WERI-Rb-1 (cell line): ENCODE measurements around the gene ACAD9.
"Not testable (repeated sequence)": the region's sequence is repeated elsewhere in the genome, so short reads cannot be mapped to it uniquely, and the experiment has no call there.

Experiments used
- DNase-seq: peaks from one replicate; pipeline ENCODE4 v3.0.0-alpha.2; 2020
- H3K27ac ChIP-seq: fragments of 250-450 bp; sonication (Bioruptor Pico); 2 replicates; pipeline ENCODE4 v1.5.1; 2020; ENCODE audit warnings: mild to moderate bottlenecking, moderate library complexity
- H3K27me3 ChIP-seq: fragments of 250-450 bp; sonication (Bioruptor Pico); 2 replicates; pipeline ENCODE4 v1.5.1; 2021; ENCODE audit warnings: mild to moderate bottlenecking, low read depth, moderate library complexity; ENCODE audit not compliant: insufficient read depth, severe bottlenecking
- H3K36me3 ChIP-seq: fragments of 250-450 bp; sonication (Bioruptor Pico); 2 replicates; pipeline ENCODE4 v1.5.1; 2020; ENCODE audit warnings: mild to moderate bottlenecking, moderate library complexity
- H3K4me3 ChIP-seq: 2 replicates; pipeline ENCODE4 v1.5.1; 2011; ENCODE audit warnings: low read depth, mild to moderate bottlenecking, control low read depth, low read length
- H3K9me3 ChIP-seq: fragments of 250-450 bp; sonication (Bioruptor Pico); 2 replicates; pipeline ENCODE4 v1.5.1; 2021; ENCODE audit warnings: mild to moderate bottlenecking, moderate library complexity; ENCODE audit not compliant: severe bottlenecking
- CTCF ChIP-seq: IDR thresholded peaks from 2 replicates; pipeline ENCODE4 v1.5.1; 2011; ENCODE audit warnings: low read depth, mild to moderate bottlenecking, control low read depth, inconsistent platforms, low read length

ACAD9 gene

GRCh38 chr3:128879125-128879969, at the start of gene ACAD9:
Gene ACAD9 (plus strand): TSS chr3:128879620. CDS start chr3:128879692, 72 bp downstream.
- H3K36me3 ChIP-seq: peaks cover 18% of the 10 kb centered on the region
- no peaks in the 10 kb centered on the region for H3K9me3 ChIP-seq
- peak within 1 kb of the TSS; percentile 86 for H3K4me3 ChIP-seq
- TF ChIP-seq CTCF: no peak
- peak; percentile 98 for DNase-seq
- no peaks in the 10 kb centered on the region for H3K27me3 ChIP-seq
- peak within 1 kb of the TSS; percentile 94 for H3K27ac ChIP-seq

- H3K36me3 ChIP-seq, H3K27ac ChIP-seq, H3K27me3 ChIP-seq: not testable (repeated sequence)
Measured at GRCh38 chr3:128829925-128830625, 49.3 kb upstream of the ACAD9 start.

DNA sequence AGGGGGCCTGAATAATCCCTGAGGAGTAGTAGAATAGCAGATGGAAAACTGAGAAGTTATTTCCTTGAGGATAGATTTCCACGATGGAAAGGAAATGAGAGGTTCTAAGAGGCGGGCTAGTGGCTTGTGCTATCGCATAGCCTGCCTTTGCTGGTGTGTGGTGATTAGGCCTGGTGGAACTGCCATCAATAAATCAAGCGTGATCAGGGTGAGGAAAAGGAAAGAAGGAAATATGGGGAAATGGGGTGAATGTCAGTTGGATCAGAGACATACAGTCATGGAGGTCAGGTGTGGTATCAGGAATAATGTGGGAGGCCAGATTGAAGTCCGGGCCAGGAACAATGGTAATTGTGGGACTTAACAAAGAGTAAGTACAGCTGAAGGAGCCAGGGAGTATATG, 48.7 kb upstream of the ACAD9 start:
- H3K4me3 ChIP-seq, DNase-seq, H3K27me3 ChIP-seq, H3K36me3 ChIP-seq, H3K27ac ChIP-seq, H3K9me3 ChIP-seq: not testable (repeated sequence)

More at GRCh38 chr3:128829925-128830625, 49.3 kb upstream of the ACAD9 start:
- H3K4me3 ChIP-seq, DNase-seq, H3K9me3 ChIP-seq: not testable (repeated sequence)

DNA sequence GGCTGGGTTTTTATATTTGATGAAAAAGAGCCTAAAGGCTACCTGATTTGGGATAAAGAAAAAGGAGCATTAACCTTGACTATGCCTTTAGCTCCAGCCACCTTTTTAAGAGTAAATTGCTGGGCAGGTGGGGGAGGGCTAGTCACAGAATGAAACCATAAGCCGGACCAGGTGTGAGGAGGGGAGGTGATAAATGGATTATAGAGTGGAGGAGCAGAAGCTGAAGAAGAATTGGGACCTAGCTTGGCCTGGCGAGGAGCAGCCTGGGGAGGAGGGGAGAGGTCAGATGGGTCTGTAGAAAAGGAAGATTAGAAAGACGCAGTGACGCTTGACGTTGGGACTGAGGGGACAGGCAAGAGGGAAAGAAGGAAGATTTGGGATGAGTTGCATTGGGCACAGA, 46.4 kb upstream of the ACAD9 start:
- H3K36me3 ChIP-seq, H3K27ac ChIP-seq, H3K9me3 ChIP-seq, H3K27me3 ChIP-seq, H3K4me3 ChIP-seq: not testable (repeated sequence)
- peak; percentile 64 for DNase-seq

DNA sequence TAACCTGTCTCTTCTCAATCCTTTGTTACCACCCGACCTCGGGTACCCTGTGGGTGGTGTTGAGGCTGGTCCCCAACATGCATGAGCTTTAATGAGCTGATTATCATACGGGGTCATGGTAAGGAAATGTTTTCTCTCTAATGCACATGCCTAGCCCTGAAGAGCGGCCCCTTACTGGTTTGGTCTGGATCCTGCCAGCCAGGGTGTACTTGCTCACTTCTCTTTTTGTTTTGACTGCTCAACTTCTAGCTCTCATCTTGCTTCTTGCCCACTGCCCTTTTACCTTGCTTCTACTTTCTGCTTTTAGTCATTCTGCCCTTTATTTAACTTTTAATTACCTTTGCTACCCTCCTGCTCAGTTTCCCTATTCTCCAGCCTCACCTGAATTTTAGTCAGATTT, 44.3 kb upstream of the ACAD9 start:
- H3K36me3 ChIP-seq: no peaks in the 10 kb centered on the region
- no peak for DNase-seq
- no peaks in the 10 kb centered on the region for H3K27me3 ChIP-seq
- TF ChIP-seq CTCF: no peak
- no peaks in the 10 kb centered on the region for H3K9me3 ChIP-seq
- no peak overlapping the region for H3K4me3 ChIP-seq
- no peak overlapping the region for H3K27ac ChIP-seq

DNA sequence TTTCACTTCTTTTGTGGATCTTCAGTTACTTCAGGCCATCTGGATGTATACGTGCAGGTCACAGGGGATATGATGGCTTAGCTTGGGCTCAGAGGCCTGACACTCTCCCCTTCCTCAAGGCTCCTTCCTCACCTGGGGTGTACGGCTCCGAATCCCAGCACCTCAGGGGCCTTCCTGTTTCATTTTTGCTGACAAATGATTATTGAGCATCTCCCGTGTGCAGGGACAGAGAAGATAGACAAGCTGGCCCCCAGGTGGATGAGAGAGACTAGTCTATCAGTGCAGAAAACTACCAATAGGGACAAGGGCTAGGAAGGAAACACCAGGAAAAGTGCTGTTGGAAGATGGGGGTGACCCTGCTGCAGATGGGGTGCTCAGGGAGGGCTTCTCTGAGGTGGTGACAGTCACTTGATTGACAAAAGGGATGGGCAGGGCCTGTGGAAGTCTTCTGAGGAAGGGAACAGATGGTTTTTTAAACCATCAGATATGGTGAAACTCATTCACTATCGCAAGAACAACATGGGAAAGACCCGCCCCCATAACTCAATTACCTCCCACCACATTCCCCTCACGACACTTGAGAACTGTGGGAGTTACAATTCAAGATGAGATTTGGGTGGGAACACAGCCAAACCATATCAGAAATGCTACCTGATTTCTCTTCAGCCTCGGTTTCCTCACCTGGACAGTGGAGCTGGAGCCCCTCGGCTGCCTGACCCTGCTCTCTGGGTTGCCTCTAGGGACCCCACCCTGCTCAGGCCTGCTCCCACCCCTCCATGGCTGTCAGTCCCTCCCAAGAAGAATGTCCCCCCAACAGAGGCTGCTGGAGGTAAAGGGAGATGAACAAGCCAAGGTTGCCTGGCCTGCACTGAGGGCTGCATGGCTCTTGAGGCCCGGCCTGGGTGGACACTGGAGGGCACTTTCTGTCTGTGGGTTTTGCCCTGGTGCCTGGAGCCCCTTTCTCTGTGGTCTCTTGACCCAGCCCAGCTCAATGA, 37.2 kb upstream of the ACAD9 start:
- Histone ChIP-seq H3K9me3 (no peaks in the 10 kb centered on the region), H3K36me3 (no peaks in the 10 kb centered on the region), H3K27ac (no peak overlapping the region), H3K4me3 (no peak overlapping the region), H3K27me3 (no peaks in the 10 kb centered on the region)
- no peak for TF ChIP-seq CTCF
- DNase-seq: no peak
